B cell (primary cell): ENCODE results near the gene NWD2. TPM values are rescaled to one million over a fixed set of nuclear protein-coding genes. Genes with fewer than 3 reads are reported as not detected.

Experiments used
- ATAC-seq: fragments of 200-7000 bp; cut with Tn5 transposase; one replicate; pipeline ENCODE4 v1.10.0; 2021; ENCODE audit warnings: low read depth, mild to moderate bottlenecking, moderate number of reproducible peaks, moderate library complexity
- CTCF ChIA-PET: fragments of 350-600 bp; sonication (Branson Sonifier 250); formaldehyde crosslinking; loops from one replicate; lab custom pipeline; 2021; ENCODE audit warnings: antibody characterized with exemption, inconsistent platforms; lab: Charles Lee
- POLR2A ChIA-PET: fragments of 350-600 bp; sonication (Branson Sonifier 250); formaldehyde crosslinking; loops from one replicate; lab custom pipeline; 2021; ENCODE audit warnings: antibody characterized with exemption; lab: Charles Lee
- DNase-seq: peaks from one replicate; pipeline ENCODE4 v3.0.0; 2013
- H2AFZ ChIP-seq: 2 replicates; pipeline ENCODE4 v1.6.1; 2012; ENCODE audit warnings: mild to moderate bottlenecking, low read depth, low read length; ENCODE audit not compliant: insufficient read depth, poor library complexity, severe bottlenecking
- H3K27ac ChIP-seq, 2 donors: 1 replicate in 1 of 2; 2 replicates in 1 of 2; pipeline ENCODE4 v1.5.1; 2012 to 2013; ENCODE audit warnings: low read length in 2 of 2, mild to moderate bottlenecking in 2 of 2, moderate library complexity in 1 of 2
- H3K27me3 ChIP-seq, 4 experiments: fragments of 200-600 bp in 1 of 4; sonication (generic) in 1 of 4; replicated peaks in 1 of 4; 1 replicate in 2 of 4; 2 replicates in 2 of 4; pipeline versions ENCODE4 v1.6.1 to v1.7.0; 2013 to 2016; ENCODE audit warnings: low read length in 3 of 4, mild to moderate bottlenecking in 2 of 4, mixed read lengths in 1 of 4, moderate library complexity in 1 of 4; ENCODE audit not compliant: insufficient read depth in 4 of 4, control insufficient read depth in 3 of 4; ENCODE audit errors: control extremely low read depth in 1 of 4
- H3K36me3 ChIP-seq, 2 experiments: replicated peaks in 1 of 2; 1 replicate in 1 of 2; 2 replicates in 1 of 2; pipeline versions ENCODE4 v1.6.1 to v1.7.1; 2013; ENCODE audit warnings: low read length in 1 of 2; ENCODE audit not compliant: insufficient read depth in 2 of 2, control insufficient read depth in 1 of 2; ENCODE audit errors: control extremely low read depth in 1 of 2, extremely low read depth in 1 of 2
- H3K4me1 ChIP-seq, 2 donors: fragments of 200-600 bp in 1 of 2; sonication (generic) in 1 of 2; 1 replicate in 1 of 2; 2 replicates in 1 of 2; pipeline versions ENCODE4 v1.5.1 to v1.6.1; 2013 to 2017; ENCODE audit warnings: low read length in 2 of 2; ENCODE audit not compliant: control insufficient read depth in 2 of 2, insufficient read depth in 2 of 2
- H3K4me2 ChIP-seq: replicated peaks from 2 replicates; pipeline ENCODE3; 2012; ENCODE audit warnings: mild to moderate bottlenecking, low read depth, low read length; ENCODE audit not compliant: poor library complexity, severe bottlenecking
- H3K4me3 ChIP-seq, 5 experiments: fragments of 200-600 bp in 1 of 5; sonication (generic) in 1 of 5; 1 replicate in 3 of 5; 2 replicates in 2 of 5; pipeline versions ENCODE4 v1.5.1 to v1.7.0; 2011 to 2016; ENCODE audit warnings: low read length in 4 of 5, mild to moderate bottlenecking in 4 of 5, low read depth in 2 of 5, control low read depth in 1 of 5, moderate library complexity in 1 of 5; ENCODE audit not compliant: insufficient read depth in 1 of 5; ENCODE audit errors: control extremely low read depth in 1 of 5, extremely low read depth in 1 of 5
- H3K79me2 ChIP-seq: fragments of 200-600 bp; sonication (generic); one replicate; pipeline ENCODE4 v1.6.0; 2016; ENCODE audit warnings: low read length; ENCODE audit not compliant: control insufficient read depth, insufficient read depth
- H3K9ac ChIP-seq: fragments of 200-600 bp; sonication (generic); 2 replicates; pipeline ENCODE4 v1.6.1; 2017; ENCODE audit warnings: mild to moderate bottlenecking, low read length, moderate library complexity
- H3K9me3 ChIP-seq, 3 donors: one replicate each; pipeline versions ENCODE4 v1.6.1 to v1.7.1; 2013; ENCODE audit warnings: low read length in 2 of 3; ENCODE audit not compliant: control insufficient read depth in 2 of 3, insufficient read depth in 1 of 3; ENCODE audit errors: control extremely low read depth in 1 of 3
- H4K20me1 ChIP-seq: 2 replicates; pipeline ENCODE4 v1.6.0; 2012; ENCODE audit warnings: mild to moderate bottlenecking, low read length; ENCODE audit not compliant: insufficient read depth, control insufficient read depth, poor library complexity, severe bottlenecking
- H3K27ac Mint-ChIP-seq: one replicate; pipeline ENCODE4 v1.8.0; 2021; ENCODE audit warnings: mixed read lengths
- H3K27me3 Mint-ChIP-seq: one replicate; pipeline ENCODE4 v1.8.0; 2021; ENCODE audit warnings: mixed read lengths
- H3K4me1 Mint-ChIP-seq: one replicate; pipeline ENCODE4 v1.8.0; 2021; ENCODE audit warnings: mixed read lengths
- H3K4me3 Mint-ChIP-seq: one replicate; pipeline ENCODE4 v1.8.0; 2021; ENCODE audit warnings: mixed read lengths
- H3K9me3 Mint-ChIP-seq: one replicate; pipeline ENCODE4 v1.8.0; 2022; ENCODE audit warnings: mixed read lengths; ENCODE audit not compliant: insufficient read depth
- CTCF ChIP-seq: fragments of 200-600 bp; IDR thresholded peaks from one replicate; pipeline ENCODE4 v1.8.0; 2022; ENCODE audit warnings: antibody characterized with exemption, mild to moderate bottlenecking
- EZH2 ChIP-seq: IDR thresholded peaks from 2 replicates; pipeline ENCODE4 v1.6.1; 2012; ENCODE audit warnings: borderline replicate concordance, low read depth, mild to moderate bottlenecking, moderate library complexity, low read length; ENCODE audit not compliant: insufficient read depth, poor library complexity, severe bottlenecking
- WGBS: methylation state at CpG from one replicate; pipeline ENCODE4 v1.1.5; 2013; ENCODE audit warnings: missing lambda C conversion rate; ENCODE audit not compliant: insufficient coverage; 5-methylcytosine and 5-hydroxymethylcytosine counted together
- intact Hi-C: fragments of 100-400 bp; cut with micrococcal nuclease; formaldehyde crosslinking; loops from one replicate; pipeline ENCODE4 v1.10.0; 2022
- polyA plus RNA-seq: library from polyadenylated mRNA; depleted of rRNA; stranded (reverse); fragments of >200 nt; gene quantifications from 2 replicates; pipeline ENCODE4 v1.2.3, GENCODE V29; 2012
- total RNA-seq, 2 donors: library from RNA; stranded (reverse); fragments of 120-200 nt in 1 of 2; gene quantifications; 1 replicate in 1 of 2; 2 replicates in 1 of 2; pipeline versions ENCODE4 v1.2.3 to v1.2.4, GENCODE V29; 2013 to 2022

NWD2 gene
- total and polyA plus RNA-seq, 2 donors (not counting 1 experiment from before 2014, with no cell fraction given), result not detected

- no peaks in the 10 kb centered on the region for H3K9me3 ChIP-seq
- Mint-ChIP-seq H3K9me3 (peaks cover 2% of the 10 kb centered on the region), H3K4me3 (no peak overlapping the region), H3K4me1 (peaks cover 7% of the 10 kb centered on the region), H3K27ac (no peak overlapping the region), H3K27me3 (peaks cover 29% of the 10 kb centered on the region)
- H3K4me2 ChIP-seq, result no peak overlapping the region
- 100% methylated on average over 1 of the region's 5 CpGs for WGBS
- no peaks in the 10 kb centered on the region for H3K36me3 ChIP-seq
- intact Hi-C loops, result no loop called here
- DNase-seq, result no peak
- no peak overlapping the region for H3K4me3 ChIP-seq
- ChIA-PET CTCF (no interaction called here), POLR2A (no interaction called here)
- TF ChIP-seq EZH2 (no peak), CTCF (no peak)
- H2AFZ ChIP-seq, result no peak overlapping the region
- no peak overlapping the region for H3K27ac ChIP-seq
- H3K79me2 ChIP-seq, result no peaks in the 10 kb centered on the region
- H3K27me3 ChIP-seq, result peaks cover 0 to 3% (median 1%) of the 10 kb centered on the region in 4 experiments
- H4K20me1 ChIP-seq, result no peaks in the 10 kb centered on the region
- no peak for ATAC-seq
- no peaks in the 10 kb centered on the region for H3K4me1 ChIP-seq
- no peak overlapping the region for H3K9ac ChIP-seq
These were observed 218.7 kb downstream of the NWD2 start for GRCh38 chr4:37463033-37463856.

GRCh38 chr4:37464373-37465128 lies 220.0 kb downstream of the NWD2 start:
- DNase-seq (no peak), ATAC-seq (no peak)
- Histone ChIP-seq H2AFZ (peak overlapping the region; percentile 28), H3K36me3 (no peaks in the 10 kb centered on the region), H3K9me3 (no peaks in the 10 kb centered on the region), H3K27me3 (peaks cover 0 to 3% (median 1%) of the 10 kb centered on the region in 4 experiments), H3K79me2 (no peaks in the 10 kb centered on the region), H3K4me2 (no peak overlapping the region), H3K27ac (no peak overlapping the region), H3K4me3 (no peak overlapping the region), H3K9ac (no peak overlapping the region), H3K4me1 (no peaks in the 10 kb centered on the region), H4K20me1 (no peaks in the 10 kb centered on the region)
- H3K4me1 Mint-ChIP-seq, result peaks cover 7% of the 10 kb centered on the region
- H3K27me3 Mint-ChIP-seq, result peaks cover 20% of the 10 kb centered on the region
- H3K9me3 Mint-ChIP-seq, result peaks cover 2% of the 10 kb centered on the region
- TF ChIP-seq CTCF, result no peak
- TF ChIP-seq EZH2, result no peak
- 60% methylated on average over 1 of the region's 7 CpGs for WGBS
- ChIA-PET CTCF (no interaction called here), POLR2A (no interaction called here)
- no peak overlapping the region for H3K27ac Mint-ChIP-seq
- H3K4me3 Mint-ChIP-seq, result no peak overlapping the region
- intact Hi-C loops, result no loop called here
